Panc1 (cell line): Measurements from ENCODE around the gene IL10. TPM values are rescaled to one million over a fixed set of nuclear protein-coding genes. Genes with fewer than 3 reads are reported as not detected.

Experiments
- ATAC-seq: fragments of 200-7000 bp; cut with Tn5 transposase; 2 replicates; pipeline ENCODE4 v1.9.1; 2020; ENCODE audit warnings: mild to moderate bottlenecking, moderate library complexity
- BruUV-seq: library from RNA; stranded (reverse); fragments of 400-500 nt; replicated peaks from 2 replicates; lab custom pipeline; 2021; lab: Mats Ljungman, UMichigan
- CTCF ChIA-PET: fragments of 300-600 bp; sonication (Branson Sonifier 250); formaldehyde crosslinking; loops from one replicate; lab custom pipeline; 2022; ENCODE audit warnings: antibody characterized with exemption; lab: Charles Lee
- POLR2A ChIA-PET: fragments of 300-600 bp; sonication (Branson Sonifier 250); formaldehyde crosslinking; loops from one replicate; lab custom pipeline; 2022; ENCODE audit warnings: antibody characterized with exemption; lab: Charles Lee
- DNase-seq: peaks from one replicate; pipeline ENCODE4 v3.0.0-alpha.2; 2010; ENCODE audit warnings: low read depth, low spot score
- H3K27ac ChIP-seq: 2 replicates; pipeline ENCODE4 v1.5.1; 2011; ENCODE audit warnings: mild to moderate bottlenecking, low read length, inconsistent platforms
- H3K27me3 ChIP-seq: fragments of 200-500 bp; sonication (Bioruptor generic); 2 replicates; pipeline ENCODE4 v1.6.0; 2014; ENCODE audit warnings: low read length, inconsistent platforms; ENCODE audit not compliant: control insufficient read depth, insufficient read depth
- H3K36me3 ChIP-seq: fragments of 200-500 bp; sonication (Bioruptor generic); 2 replicates; pipeline ENCODE4 v1.5.1; 2014; ENCODE audit warnings: inconsistent platforms, mild to moderate bottlenecking, low read length, moderate library complexity; ENCODE audit not compliant: control insufficient read depth, insufficient read depth
- H3K4me1 ChIP-seq: 2 replicates; pipeline ENCODE4 v1.5.1; 2011; ENCODE audit warnings: inconsistent platforms, mild to moderate bottlenecking, low read length, moderate library complexity; ENCODE audit not compliant: control insufficient read depth, insufficient read depth
- H3K4me3 ChIP-seq, 2 experiments: 2 replicates each; pipeline ENCODE4 v1.5.1; 2011 to 2012; ENCODE audit warnings: low read depth in 2 of 2, low read length in 2 of 2, mild to moderate bottlenecking in 2 of 2, inconsistent platforms in 1 of 2, moderate library complexity in 1 of 2
- H3K9me3 ChIP-seq: fragments of 200-500 bp; sonication (Bioruptor generic); 2 replicates; pipeline ENCODE4 v1.5.1; 2014; ENCODE audit warnings: low read depth, mild to moderate bottlenecking, inconsistent platforms, low read length, moderate library complexity; ENCODE audit not compliant: control insufficient read depth, insufficient read depth
- CTCF ChIP-seq: fragments of 450-650 bp; IDR thresholded peaks from 2 replicates; pipeline ENCODE4 v1.5.1; 2017; ENCODE audit warnings: mild to moderate bottlenecking
- POLR2AphosphoS5 ChIP-seq: IDR thresholded peaks from 2 replicates; pipeline ENCODE4 v1.6.1; 2012; ENCODE audit warnings: mild to moderate bottlenecking, low read depth, low read length, moderate library complexity
- REST ChIP-seq, 2 experiments: IDR thresholded peaks; 2 replicates each; pipeline ENCODE4 v1.6.1; 2011 to 2012; ENCODE audit warnings: low read depth in 2 of 2, control low read depth in 1 of 2, low read length in 1 of 2, mild to moderate bottlenecking in 1 of 2, moderate library complexity in 1 of 2; ENCODE audit not compliant: insufficient read depth in 1 of 2
- SIN3A ChIP-seq: IDR thresholded peaks from 2 replicates; pipeline ENCODE4 v1.6.1; 2012; ENCODE audit warnings: low read depth, mild to moderate bottlenecking, low read length, moderate library complexity, borderline replicate concordance; ENCODE audit not compliant: insufficient read depth
- TCF7L2 ChIP-seq: IDR thresholded peaks from 2 replicates; pipeline ENCODE4 v1.6.1; 2011; ENCODE audit warnings: mild to moderate bottlenecking, low read depth, low read length, inconsistent platforms
- in situ Hi-C: cut with HindIII; loops from 2 replicates; pipeline ENCODE4 v1.10.0; 2016; ENCODE audit warnings: low sequenced_read_pairs, low pct_unique_long_range_greater_than_20kb
- intact Hi-C: fragments of 100-400 bp; cut with micrococcal nuclease; formaldehyde crosslinking; loops from one replicate; pipeline ENCODE4 v1.10.0; 2022; ENCODE audit not compliant: unreplicated experiment
- total RNA-seq: library from RNA; stranded (reverse); gene quantifications from one replicate; pipeline ENCODE4 v1.2.1, GENCODE V29; 2021; ENCODE audit not compliant: unreplicated experiment

Gene IL10
- total RNA-seq, 1 experiment from 2014 or later: not detected

DNA sequence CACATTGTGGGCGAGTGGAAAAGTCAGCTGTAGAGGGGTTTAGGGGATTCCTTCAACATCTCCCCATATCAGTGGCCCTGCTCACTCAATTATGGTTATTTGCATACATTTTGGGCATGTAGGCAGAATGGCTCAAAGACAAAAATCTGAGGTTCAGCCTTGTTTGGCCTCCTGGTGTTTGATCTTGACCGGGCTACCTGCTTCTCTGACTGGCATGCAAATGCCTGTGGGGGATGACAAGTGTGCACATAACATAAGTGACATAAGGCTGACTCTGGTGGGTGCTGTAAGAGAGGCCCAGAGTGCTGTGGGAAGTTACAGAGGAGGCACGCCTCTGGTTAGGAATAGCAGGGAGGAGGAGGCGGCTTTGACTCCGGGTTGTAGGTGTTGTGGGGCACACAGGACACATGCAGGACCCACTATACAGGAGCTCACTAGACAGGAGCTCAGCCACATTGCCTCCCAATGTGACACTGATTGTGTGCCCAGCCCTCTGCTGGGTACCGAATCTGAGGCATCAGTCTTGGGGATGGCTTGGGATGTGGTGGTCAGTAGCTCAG is 31.1 kb downstream of the IL10 start:
- ChIA-PET CTCF (interaction anchor here (0.7 kb wide), 1 partner anchor 35 kb away, joined by 3 read pairs; no protein-coding TSS in a partner anchor), POLR2A (no interaction called here)
- H3K27me3 ChIP-seq: no peaks in the 10 kb centered on the region
- ATAC-seq: no peak
- no peaks in the 10 kb centered on the region for H3K9me3 ChIP-seq
- in situ Hi-C loops (no loop called here), intact Hi-C loops (no loop called here)
- no peak for TF ChIP-seq SIN3A
- TF ChIP-seq CTCF: no peak
- TF ChIP-seq TCF7L2: no peak
- no peak for TF ChIP-seq REST (IDR thresholded peaks at IDR 0.05; ENCODE audit: insufficient read depth in 1 of 2, low read depth in 2 of 2, low read length in 1 of 2)
- no peak for TF ChIP-seq POLR2AphosphoS5
- H3K36me3 ChIP-seq: no peaks in the 10 kb centered on the region
- H3K27ac ChIP-seq: no peak overlapping the region
- DNase-seq: no peak
- BruUV-seq: no TSS peak
- no peak overlapping the region for H3K4me3 ChIP-seq
- no peaks in the 10 kb centered on the region for H3K4me1 ChIP-seq

- H3K36me3 ChIP-seq: no peaks in the 10 kb centered on the region
- no TSS peak for BruUV-seq
- H3K9me3 ChIP-seq: no peaks in the 10 kb centered on the region
- no peaks in the 10 kb centered on the region for H3K4me1 ChIP-seq
- no peak overlapping the region for H3K27ac ChIP-seq
- peak; percentile 20; the same call in 1 of the 2 replicates for ATAC-seq
- intact Hi-C loops: loop anchor here (10.0 kb wide), 1 partner anchor 245 kb away; no protein-coding TSS in a partner anchor
- ChIA-PET POLR2A (no interaction called here), CTCF (interaction anchor here (1.1 kb wide), 1 partner anchor 173 kb away, joined by 5 read pairs; no protein-coding TSS in a partner anchor)
- in situ Hi-C loops: no loop called here
- DNase-seq: no peak
- no peaks in the 10 kb centered on the region for H3K27me3 ChIP-seq
- no peak for TF ChIP-seq TCF7L2
- TF ChIP-seq SIN3A: no peak
- TF ChIP-seq CTCF: no peak
- TF ChIP-seq POLR2AphosphoS5: no peak
- no peak for TF ChIP-seq REST (IDR thresholded peaks at IDR 0.05; ENCODE audit: insufficient read depth in 1 of 2, low read depth in 2 of 2, low read length in 1 of 2)
- H3K4me3 ChIP-seq: no peak overlapping the region
Observed at GRCh38 chr1:206739411-206740076, 32.8 kb downstream of the IL10 start.
